LNCaP clone FGC (cell line): ENCODE data around the gene CYYR1.

Experiments used
- DNase-seq: peaks from one replicate; pipeline ENCODE4 v3.0.0-alpha.2; 2011; ENCODE audit warnings: low read depth
- H3K4me3 ChIP-seq: 2 replicates; pipeline ENCODE4 v1.5.1; 2011; ENCODE audit warnings: mild to moderate bottlenecking, low read depth, low read length, control low read depth
- TF ChIP-seq, protein P1 (sequence below): IDR thresholded peaks from 2 replicates; pipeline ENCODE4 v1.5.1; 2012; ENCODE audit warnings: mild to moderate bottlenecking; ENCODE audit not compliant: control insufficient read depth, insufficient read depth; ENCODE audit errors: extremely low read depth

The CYYR1 gene

GRCh38 chr21:26540651-26541050 is 32.4 kb downstream of the CYYR1 start:
- H3K4me3 ChIP-seq, result no peak overlapping the region
- DNase-seq, result no peak
- TF ChIP-seq, protein P1, sequence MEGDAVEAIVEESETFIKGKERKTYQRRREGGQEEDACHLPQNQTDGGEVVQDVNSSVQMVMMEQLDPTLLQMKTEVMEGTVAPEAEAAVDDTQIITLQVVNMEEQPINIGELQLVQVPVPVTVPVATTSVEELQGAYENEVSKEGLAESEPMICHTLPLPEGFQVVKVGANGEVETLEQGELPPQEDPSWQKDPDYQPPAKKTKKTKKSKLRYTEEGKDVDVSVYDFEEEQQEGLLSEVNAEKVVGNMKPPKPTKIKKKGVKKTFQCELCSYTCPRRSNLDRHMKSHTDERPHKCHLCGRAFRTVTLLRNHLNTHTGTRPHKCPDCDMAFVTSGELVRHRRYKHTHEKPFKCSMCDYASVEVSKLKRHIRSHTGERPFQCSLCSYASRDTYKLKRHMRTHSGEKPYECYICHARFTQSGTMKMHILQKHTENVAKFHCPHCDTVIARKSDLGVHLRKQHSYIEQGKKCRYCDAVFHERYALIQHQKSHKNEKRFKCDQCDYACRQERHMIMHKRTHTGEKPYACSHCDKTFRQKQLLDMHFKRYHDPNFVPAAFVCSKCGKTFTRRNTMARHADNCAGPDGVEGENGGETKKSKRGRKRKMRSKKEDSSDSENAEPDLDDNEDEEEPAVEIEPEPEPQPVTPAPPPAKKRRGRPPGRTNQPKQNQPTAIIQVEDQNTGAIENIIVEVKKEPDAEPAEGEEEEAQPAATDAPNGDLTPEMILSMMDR, result no peak

DNA sequence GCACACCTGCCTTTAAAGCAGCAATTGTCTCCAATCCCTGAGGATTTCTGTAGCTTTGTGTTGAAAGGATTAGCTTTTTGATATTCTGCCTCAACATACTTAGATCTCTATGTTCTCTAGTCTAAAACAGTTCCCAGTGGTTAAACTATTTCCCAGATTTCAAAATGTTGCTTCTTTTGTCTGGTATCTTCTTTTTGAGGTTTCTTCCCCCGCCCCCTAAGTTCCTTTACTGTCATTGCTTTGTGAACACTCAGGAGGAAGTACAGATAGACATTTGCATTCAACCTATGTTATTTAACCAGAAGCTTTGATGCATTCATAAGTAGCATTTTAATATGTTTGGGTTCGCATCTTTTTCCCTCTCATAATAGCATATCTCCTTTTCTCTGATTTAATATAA is 33.5 kb downstream of the CYYR1 start:
- H3K4me3 ChIP-seq, result no peak overlapping the region
- no peak for DNase-seq
- TF ChIP-seq, protein P1, result no peak

GRCh38 chr21:26534517-26534916 is 38.6 kb downstream of the CYYR1 start:
- TF ChIP-seq, protein P1, result no peak
- no peak for DNase-seq

GRCh38 chr21:26532208-26532607 is 40.9 kb downstream of the CYYR1 start:
- H3K4me3 ChIP-seq, result no peak overlapping the region
- TF ChIP-seq, protein P1, result no peak
- DNase-seq, result no peak

More at GRCh38 chr21:26534517-26534916, 38.6 kb downstream of the CYYR1 start:
- H3K4me3 ChIP-seq, result no peak overlapping the region

DNA sequence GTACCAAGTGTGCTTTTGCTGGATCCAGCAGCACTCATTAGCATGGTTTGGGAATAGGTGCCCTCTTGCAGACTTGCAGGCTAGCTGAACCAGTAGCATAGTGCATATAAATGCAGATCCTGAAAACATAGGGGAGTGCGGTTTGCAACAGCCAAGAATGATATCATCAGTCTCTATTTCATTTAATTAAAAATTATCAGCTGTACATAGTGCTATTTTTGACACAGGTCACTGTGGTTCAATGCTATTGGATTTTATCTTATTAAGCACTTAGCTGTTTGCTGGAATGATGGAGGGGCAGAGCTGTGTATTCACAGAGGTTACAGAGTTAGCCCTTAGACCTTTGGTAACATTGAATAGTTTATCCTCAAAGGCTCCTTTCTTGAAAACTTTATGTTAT is 43.6 kb downstream of the CYYR1 start:
- no peak overlapping the region for H3K4me3 ChIP-seq
- TF ChIP-seq, protein P1, result no peak
- DNase-seq, result no peak

GRCh38 chr21:26528882-26529281 is 44.2 kb downstream of the CYYR1 start:
- no peak for DNase-seq
- TF ChIP-seq, protein P1, result no peak
- no peak overlapping the region for H3K4me3 ChIP-seq

GRCh38 chr21:26522704-26523103 is 50.4 kb downstream of the CYYR1 start:
- no peak overlapping the region for H3K4me3 ChIP-seq
- TF ChIP-seq, protein P1, result no peak
- DNase-seq, result no peak
